ENCODE data around the gene GEN1.

Gene GEN1

DNA sequence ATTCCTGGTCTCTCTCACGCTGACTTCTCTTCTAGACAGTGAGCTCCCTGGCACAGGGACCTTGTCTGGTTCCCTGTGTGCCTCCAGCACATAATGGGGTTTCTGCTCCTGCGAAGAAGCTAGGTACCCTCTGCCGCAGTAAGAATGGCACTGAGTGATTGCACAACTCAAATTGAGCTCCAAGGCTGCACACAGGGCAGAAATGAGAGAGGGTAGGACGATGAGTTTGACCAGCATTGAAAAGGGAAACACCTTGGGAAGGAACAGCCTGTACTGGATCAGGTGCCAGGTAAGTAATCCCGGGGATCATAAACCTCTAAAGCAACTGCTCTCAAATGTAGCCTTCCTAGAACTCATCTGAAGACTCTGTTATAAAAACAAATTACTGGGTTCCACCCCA lies 41.4 kb downstream of the GEN1 start:
- DNase-seq (ENCODE audit: low spot score): no peak

DNA sequence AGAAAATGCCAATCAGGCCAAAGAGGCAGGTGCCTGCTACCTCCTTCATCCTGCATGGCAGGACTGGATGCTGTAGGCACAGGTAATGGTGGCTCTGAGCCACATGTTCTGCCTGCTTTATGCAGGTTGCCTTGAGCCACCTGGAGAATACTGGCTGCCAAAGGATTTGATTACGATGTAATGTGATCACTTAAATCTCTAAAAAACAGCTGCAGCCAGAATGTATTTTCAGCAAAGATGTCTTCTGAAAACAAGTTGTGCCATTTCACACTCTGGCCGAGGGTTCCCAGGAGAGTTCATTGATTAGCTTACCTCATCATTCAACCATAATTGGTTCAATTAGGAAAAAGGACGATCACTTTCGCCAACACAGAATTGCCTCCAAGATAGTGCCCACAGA lies 44.4 kb downstream of the GEN1 start:
- DNase-seq (ENCODE audit: low spot score): no peak

DNA sequence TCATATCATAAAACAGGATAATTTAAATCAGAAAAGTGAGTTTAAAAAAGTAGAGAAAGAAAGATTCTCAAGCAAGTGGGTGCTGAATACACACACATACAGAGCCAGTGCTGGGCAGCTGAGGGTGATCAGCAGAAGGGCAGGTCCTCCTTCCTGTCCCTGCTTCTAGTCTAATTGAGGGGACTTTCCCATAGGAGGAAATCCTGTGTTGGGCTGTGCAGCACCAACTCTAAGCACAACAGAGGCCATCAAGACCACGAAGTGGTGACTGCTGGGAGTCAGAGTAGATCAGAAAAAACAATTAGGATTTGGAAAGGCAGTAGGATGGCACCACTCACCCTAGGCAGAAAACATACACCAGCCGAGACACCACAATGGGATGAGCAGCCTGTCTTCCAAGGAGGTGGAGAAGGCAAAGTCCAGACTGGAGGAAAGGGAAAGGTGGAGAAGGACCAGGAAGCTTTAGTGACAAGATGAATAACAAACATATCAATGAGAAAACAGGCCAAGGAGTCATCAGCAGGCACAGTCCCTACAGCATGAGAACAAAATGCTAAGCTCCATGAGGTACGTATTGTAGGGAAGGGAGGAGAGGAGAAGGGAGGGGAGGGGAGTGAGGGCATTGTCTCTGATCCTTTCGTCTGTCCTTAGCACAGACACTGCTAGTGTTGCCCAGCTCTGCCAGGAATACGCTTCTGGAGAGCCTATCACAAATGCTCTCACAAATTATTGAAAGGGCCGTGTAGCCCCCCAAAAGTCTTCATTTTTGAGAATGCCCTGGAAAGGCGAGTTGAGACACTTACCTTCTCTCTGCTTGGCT lies 45.6 kb downstream of the GEN1 start:
- DNase-seq (ENCODE audit: low spot score): no peak

DNA sequence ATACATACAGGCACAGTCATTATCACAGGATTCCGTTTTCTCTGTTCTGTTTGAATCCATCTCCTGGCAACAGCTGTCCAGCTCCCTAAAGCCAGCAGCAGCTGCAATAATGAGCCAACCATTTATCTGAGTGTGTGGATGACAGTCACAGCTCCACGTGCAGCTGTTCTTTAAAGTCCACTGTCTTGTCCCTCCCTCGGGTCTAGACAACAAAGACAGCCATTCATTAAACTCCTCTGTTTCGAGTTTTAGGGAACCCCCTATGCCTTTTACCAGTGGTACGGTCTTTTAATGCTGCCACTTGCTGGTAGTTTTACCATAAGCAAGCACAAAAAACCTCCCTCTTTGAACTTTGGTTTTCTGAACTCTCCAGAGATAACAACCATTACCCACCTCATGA lies 46.3 kb downstream of the GEN1 start:
- peak; percentile 32 for DNase-seq (ENCODE audit: low spot score)

DNA sequence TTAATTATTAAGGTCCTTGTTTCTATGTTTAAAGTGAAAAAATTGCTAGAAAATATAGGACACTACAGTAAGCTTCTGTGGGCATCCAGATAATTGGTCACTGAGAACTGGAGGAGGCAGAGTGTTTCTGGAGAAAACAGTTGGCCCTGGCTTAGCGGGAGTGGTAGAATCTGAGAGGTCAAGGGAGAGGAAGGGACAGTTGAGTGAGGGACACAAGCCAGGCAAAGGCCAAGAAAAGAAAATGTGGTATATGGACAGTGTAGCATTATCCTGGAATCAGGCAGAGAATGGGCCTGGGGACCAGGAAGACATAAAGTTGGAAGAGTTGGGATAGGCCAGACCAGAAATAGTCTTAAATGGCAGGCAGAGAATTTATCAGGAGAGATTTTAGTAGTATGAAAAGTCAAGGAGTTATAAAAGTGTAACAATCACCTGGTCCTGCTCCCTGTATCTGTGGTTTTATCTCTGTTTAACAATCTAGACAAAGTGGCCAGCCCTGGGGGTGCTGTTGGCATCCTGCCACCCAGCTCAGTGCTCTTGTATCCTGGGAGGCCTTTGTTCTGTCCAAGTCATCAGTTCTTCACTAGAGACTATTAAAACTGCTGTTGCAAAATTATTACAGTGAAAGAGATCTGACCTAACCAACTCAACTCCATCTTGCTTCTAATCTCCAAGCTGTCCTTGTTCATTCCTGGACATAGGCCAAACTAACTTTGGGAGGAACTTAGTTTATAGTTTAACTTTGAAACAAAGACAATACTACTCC lies 46.9 kb downstream of the GEN1 start:
- no peak for DNase-seq (ENCODE audit: low spot score)

DNA sequence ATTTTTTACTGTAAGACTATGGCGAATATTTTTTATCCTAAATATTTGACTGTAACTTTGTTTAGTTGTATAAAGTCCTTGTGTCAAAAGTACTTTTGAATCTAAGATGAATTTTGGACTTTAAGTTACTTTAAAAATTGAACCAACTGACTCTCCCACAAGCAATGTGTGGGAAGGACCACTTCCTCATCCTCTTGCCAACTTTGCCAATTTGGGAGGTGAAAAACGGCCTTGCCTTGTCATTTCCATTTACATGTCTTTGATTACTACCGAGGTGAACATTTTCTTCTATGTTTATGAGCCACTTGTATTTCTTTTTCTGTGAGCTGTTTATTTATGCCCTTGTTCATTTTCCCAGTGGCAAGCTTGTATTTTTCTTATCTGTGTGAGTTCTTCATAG lies 49.6 kb downstream of the GEN1 start:
- no peak for DNase-seq (ENCODE audit: low spot score)

DNA sequence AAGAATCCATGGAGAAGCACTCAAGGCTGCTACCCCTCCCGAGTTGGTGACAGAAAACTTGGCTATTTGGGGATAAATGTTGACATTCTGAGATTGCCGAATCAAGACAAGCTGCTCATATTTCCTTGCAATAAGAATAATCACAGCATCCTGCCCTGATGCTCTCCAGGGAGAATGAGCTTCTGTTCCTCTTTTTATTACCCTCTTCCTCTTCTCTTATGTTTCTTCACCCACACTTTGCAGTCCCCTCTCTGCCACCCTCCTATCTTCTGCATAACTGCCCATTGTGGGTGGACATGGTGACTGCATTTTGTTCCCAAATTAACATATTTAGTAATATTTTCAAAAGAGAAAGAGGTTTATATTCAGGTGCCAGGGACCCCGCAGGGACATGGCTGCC lies 50.4 kb downstream of the GEN1 start:
- DNase-seq (ENCODE audit: low spot score): no peak

DNA sequence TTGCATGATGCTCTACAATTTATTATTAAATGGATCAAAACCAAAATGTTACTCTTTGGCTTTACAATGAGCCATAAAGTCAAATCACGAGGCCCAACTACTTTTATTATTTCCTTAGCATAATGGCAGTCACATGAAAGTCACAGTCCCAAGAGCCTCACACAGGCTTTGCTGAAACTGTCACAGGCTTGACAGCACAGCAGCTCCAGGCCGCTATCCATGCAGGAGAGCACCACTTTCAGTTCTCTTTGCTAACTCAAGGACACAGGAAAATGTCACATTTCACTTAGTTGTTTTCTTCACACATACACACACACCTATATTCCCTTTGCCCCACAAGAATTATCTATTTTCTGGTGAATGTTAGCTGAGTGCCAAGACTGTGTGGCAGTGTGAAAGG lies 51.2 kb downstream of the GEN1 start:
- no peak for DNase-seq (ENCODE audit: low spot score)

DNA sequence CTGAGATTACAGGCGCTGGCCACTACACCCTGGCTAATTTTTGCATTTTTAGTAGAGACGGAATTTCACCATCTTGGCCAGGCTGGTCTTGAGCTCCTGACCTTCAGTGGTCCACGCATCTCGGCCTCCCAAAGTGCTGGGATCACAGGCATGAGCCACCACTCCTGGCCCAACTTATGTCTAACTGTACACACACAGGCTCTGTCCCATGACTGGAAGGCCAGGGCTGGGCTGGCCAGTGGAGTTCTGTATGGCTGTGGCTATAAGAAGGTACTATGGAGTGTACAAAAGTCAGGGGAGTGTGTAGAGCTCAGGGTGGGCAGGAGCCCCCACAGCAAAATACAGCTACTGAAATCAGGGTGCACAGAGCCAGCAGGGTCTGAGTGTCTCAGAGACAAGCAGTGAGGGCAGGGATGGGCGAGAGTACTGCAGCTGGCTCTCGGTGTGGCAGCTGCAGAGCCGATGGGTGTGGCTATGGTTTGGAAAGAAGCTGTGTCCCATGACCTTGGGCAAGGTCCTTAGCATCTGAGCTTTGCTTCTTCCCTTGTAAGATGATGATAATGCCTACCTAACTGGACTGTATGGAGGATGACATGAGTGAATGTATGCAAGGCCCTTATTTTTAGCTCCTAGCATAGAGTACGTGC lies 51.9 kb downstream of the GEN1 start:
- no peak for DNase-seq (ENCODE audit: low spot score)

DNA sequence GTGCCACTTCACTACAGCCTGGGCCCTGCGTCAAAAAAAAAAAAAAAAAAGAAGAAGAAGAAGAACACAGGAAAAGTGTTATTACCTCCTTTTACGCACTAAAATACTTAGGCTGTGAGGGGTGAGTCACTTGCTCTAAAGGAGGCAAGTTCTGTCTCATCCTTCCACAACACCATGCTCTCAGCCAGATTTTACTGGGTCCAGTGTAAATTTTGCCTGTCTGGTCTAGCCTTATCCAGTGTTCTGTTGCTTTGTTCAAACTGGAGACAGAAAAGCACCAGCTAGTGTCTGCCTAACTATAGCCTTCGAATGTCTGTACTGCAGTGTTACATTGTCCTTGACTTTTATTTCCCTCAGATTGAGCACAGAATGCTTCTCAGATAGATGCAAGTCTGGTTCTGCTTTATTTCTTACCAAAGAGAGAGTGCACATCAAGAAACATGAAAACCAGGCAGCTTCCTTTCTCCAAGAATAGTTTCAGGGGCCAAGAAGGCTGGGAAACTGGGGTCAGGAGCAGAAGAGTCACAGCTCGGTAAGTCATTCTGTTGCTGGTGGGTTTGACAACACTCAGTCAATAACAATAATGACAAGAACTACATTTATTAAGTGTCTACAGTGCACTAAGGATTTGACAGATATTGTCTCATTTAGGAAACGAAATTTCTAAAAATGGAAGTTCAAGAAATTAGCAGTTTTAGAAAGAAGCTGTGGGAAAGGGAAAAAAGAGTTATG lies 59.2 kb downstream of the GEN1 start:
- no peak for DNase-seq (ENCODE audit: low spot score)

DNA sequence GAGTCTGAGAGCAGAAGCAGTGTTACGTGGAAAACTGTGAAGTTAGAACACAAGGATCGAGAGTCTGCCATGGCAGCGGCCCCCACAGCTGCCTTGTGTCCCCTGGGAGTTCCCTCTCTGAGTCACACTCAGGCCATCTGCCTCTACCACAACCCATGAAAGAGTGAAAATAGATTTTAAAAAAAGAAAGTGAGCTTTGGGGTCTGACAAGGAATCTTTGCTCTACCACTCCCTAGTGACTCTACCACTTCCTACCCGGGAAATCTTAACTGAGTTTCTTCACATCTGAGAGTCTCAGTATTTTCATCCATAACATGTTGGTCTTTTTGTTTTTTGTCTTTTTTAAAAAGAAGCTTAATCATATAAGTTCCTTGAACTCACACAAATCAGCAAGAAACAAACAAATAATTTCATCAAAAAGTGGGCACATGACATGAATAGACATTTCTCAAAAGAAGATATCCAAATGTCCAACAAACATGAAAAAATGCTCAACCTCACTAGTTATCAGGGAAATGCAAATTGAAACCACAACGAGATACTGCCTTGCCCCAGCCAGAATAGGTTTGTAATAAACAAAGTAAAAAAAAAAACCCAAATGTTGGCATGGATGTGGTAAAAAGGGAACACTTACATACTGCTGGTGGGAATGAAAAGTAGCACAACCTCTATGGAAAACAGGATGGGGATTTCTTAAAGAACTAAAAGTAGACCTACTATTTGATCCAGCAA lies 60.0 kb downstream of the GEN1 start:
- no peak for DNase-seq (ENCODE audit: low spot score)

DNA sequence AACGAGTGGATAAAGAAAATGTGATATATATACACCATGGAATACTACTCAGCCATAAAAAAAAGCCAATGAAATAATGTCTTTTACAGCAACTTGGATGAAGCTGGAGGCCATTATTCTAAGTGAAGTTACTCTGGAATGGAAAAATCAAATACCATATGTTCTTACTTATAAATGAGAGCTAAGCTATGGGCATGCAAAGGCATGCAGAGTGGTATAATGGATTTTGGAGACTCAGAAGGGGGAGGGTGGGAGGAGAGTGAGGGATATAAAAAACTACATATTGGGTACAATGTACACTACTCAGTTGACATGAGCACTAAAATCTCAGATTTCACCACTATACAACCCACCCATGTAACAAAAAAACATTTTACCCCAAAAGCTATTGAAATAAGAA lies 60.7 kb downstream of the GEN1 start:
- no peak for DNase-seq (ENCODE audit: low spot score)

DNA sequence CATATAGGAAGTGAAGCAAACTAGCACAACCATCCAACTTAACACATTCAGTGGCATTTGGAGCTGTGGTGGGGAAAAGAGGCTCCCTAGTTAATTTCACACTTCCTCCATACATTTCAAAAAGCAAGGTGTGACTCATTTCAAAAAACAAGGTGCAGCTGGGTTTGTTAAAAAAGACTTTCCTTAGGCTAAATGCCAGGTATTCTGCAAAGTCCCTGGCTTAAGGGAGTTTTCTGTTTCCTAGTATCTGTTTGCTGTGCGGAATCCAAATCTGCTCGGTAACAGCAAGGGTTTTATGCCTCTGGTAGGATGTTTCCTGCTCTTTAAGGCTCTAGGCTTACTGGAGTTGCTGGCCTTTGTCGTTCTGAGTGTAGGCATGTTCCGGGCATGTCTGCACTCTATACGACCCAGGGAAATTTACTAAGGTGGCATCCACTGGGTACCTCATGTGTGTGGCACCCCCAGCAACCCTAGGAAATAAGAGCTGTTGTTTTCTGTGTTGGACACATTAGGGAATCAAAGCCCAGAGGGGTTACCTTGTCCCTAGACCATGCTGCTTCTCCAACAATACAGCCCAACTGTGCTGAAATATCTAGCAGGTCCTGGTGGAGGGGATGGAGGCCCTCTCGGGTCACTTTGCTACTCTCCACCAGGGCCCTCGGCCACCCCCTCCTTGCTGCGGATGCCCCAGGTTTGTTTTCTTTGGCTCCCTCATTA lies 61.7 kb downstream of the GEN1 start:
- no peak for DNase-seq (ENCODE audit: low spot score)

DNA sequence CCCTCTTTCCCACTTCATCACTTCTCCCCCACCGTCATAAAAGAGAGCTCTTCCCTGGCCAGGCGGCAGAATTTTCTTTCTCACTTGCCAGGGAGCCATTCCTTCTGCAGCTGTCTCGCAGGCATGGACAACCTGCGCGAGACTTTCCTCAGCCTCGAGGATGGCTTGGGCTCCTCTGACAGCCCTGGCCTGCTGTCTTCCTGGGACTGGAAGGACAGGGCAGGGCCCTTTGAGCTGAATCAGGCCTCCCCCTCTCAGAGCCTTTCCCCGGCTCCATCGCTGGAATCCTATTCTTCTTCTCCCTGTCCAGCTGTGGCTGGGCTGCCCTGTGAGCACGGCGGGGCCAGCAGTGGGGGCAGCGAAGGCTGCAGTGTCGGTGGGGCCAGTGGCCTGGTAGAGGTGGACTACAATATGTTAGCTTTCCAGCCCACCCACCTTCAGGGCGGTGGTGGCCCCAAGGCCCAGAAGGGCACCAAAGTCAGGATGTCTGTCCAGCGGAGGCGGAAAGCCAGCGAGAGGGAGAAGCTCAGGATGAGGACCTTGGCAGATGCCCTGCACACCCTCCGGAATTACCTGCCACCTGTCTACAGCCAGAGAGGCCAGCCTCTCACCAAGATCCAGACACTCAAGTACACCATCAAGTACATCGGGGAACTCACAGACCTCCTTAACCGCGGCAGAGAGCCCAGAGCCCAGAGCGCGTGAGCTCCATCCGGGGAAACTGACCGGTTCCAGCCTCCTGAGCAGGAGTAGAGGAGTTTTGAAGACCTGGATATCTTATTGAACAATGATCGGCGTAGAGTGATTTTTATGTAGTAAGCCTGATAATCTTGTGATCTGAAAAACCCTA lies 62.7 kb downstream of the GEN1 start, which contains the start of gene MSGN1:
MSGN1 (plus strand) TSS at position 65 of the 850 bp plus-strand sequence; CDS start at position 124, 59 bp downstream.
- DNase-seq (ENCODE audit: low spot score): no peak

DNA sequence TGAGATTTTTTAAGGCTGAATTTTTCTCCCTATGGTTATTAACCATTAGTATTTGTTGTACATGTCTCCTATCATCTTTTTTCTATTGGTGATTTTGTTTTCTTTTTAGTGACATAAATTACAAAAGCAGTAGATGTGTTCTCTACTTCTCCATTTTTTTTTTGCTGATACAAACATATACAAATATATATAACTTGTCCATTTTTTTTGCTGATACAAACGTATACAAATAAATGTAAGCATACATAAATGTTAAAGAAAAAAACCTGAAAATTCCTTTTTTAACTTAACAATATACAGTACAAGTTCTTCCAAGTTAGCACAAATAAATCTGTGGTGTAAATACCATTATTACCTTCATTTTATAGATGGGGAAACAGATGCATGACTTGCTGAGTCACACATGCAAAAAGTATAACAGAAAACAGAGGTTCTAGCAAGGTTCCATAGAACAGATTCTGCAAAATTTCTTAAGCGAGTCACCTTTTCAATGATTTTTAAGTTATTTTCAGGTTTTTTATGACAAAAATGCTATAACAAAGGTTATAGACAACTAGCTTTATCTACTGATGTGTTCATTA lies 64.4 kb downstream of the GEN1 start:
- no peak for DNase-seq (ENCODE audit: low spot score)

DNA sequence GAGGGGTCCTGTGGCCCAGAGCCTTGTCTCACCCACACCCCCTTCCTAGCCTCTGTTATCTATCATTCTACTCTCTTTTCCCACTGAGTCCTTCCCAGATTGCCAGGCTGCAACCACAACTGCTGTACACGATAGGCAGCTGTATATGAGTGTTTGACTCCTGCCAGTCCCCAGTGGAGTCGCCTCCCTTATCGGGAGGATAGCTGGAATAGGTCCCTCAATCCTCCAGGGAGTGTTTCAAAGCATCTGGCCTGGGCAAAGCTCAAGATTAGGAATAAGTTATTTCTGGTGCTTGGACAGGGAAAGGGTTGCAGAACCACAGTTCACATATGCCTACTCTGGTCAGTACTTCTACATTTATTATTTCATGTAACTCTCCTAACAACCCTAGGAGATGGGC lies 67.1 kb downstream of the GEN1 start:
- no peak for DNase-seq (ENCODE audit: low spot score)

DNA sequence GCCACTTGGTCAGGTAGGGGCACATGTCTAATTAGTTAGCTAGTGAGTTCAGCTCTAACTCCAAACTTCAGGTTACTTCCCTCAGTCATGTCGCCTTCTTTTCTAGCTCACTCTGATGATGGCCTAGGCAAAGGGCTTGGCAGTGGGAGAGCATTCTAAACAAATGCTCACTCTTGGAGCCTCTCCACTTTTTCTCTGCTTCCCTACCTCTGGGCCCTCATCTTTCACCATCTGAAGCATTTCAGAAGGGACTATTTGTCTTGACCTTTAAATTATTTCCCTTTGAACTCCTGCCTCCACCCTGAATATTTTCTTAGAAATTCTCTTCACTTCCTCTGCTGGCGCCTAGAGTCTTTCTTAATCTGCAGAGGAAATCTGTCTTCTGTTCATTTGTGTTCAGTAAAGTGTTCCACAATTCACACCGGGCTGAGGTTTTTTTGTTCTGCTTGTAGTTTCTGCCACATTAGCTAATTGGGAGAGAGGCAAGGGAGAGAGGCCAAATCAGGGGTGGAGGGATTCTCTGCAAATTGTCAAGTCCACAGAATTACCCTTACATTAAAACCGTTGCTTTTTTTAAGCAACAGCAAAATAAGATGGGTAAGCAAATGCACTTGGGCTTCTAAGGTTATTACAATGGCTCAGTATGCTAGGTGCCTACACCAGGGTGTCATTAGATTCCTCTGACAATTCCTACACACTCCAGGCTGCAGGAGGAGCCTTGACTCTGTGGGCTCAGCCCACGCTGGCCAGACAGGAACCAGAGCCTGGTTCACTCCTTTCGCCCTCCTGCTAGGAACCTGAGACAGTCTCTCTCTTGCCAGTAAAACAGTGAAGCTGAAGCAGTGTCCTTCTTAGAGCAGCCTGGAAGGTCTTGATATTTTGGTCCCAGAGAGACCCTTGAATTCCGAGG lies 67.9 kb downstream of the GEN1 start:
- DNase-seq (ENCODE audit: low spot score): no peak

DNA sequence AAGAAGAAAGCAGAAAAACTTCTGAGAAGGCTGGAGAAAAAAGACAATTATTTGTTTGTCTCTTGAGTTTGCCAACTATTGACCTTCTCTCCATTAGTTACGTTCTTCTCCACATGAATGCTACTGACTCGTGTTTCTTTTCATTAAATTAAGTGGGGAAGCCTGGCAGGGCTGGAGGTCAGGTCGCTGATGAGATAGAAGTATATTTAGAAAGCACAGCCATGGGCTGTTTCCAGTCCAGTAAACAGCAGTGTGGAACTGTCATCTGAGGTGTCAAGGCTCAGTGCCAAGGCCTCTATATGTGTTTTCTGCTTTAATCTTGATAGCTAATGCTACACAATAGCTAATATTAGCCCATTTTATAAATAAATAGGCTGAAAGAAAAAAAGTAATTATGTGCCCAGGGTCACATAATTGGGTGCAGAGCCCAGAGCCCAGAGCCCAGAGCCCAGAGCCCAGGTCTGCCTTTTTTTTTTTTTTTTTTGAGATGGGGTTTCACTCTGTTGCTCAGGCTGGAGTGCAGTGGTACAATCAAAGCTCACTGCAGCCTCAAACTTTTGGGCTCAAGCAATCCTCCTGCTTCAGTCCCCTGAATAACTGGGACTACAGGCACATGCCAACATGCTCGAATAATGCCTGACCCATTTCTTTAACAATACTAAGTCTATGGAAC lies 68.6 kb downstream of the GEN1 start:
- DNase-seq (ENCODE audit: low spot score): no peak
